Measurements from ENCODE around the gene HMCN1. TPM values are rescaled to one million over a fixed set of nuclear protein-coding genes. Genes with fewer than 3 reads are reported as not detected.
"Not testable (repeated sequence)": the region's sequence is repeated elsewhere in the genome, so short reads cannot be mapped to it uniquely, and the experiment has no call there.

The HMCN1 gene
- total RNA-seq, 1 experiment from 2014 or later: 0.12 TPM

- BruUV-seq (replicated peaks): no TSS peak
- H3K27me3 Mint-ChIP-seq (ENCODE audit: insufficient read depth, unreplicated experiment): no peaks in the 10 kb centered on the region
- peaks cover 6% of the 10 kb centered on the region for H3K4me1 Mint-ChIP-seq (ENCODE audit: insufficient read depth, unreplicated experiment)
- no peak overlapping the region for H3K4me3 Mint-ChIP-seq (ENCODE audit: unreplicated experiment)
- no peak for TF ChIP-seq CTCF (IDR thresholded peaks at IDR 0.05; ENCODE audit: unreplicated experiment)
- CTCF ChIA-PET: interaction anchor here (0.7 to 2.0 kb wide), 4 partner anchors 16 to 345 kb away, joined by 3 to 8 read pairs (median 4); no protein-coding TSS in a partner anchor
- DNase-seq (ENCODE audit: unreplicated experiment): no peak
- intact Hi-C loops (cut with micrococcal nuclease): no loop called here
- H3K27ac Mint-ChIP-seq (ENCODE audit: low read depth, unreplicated experiment): no peak overlapping the region
- H3K36me3 Mint-ChIP-seq (ENCODE audit: insufficient read depth, unreplicated experiment): no peaks in the 10 kb centered on the region
- no peaks in the 10 kb centered on the region for H3K9me3 Mint-ChIP-seq (ENCODE audit: unreplicated experiment)
- POLR2A ChIA-PET: no interaction called here
Observed at GRCh38 chr1:185792040-185792439, 57.8 kb downstream of the HMCN1 start.

- BruUV-seq (replicated peaks); H3K4me1 Mint-ChIP-seq (ENCODE audit: insufficient read depth, unreplicated experiment); DNase-seq (ENCODE audit: unreplicated experiment); H3K9me3 Mint-ChIP-seq (ENCODE audit: unreplicated experiment); H3K27ac Mint-ChIP-seq (ENCODE audit: low read depth, unreplicated experiment); POLR2A ChIA-PET; H3K27me3 Mint-ChIP-seq (ENCODE audit: insufficient read depth, unreplicated experiment); H3K4me3 Mint-ChIP-seq (ENCODE audit: unreplicated experiment); H3K36me3 Mint-ChIP-seq (ENCODE audit: insufficient read depth, unreplicated experiment); intact Hi-C loops (cut with micrococcal nuclease): not testable (repeated sequence)
- CTCF ChIA-PET: interaction anchor here (0.6 kb wide), 2 partner anchors 17 to 371 kb away, joined by 3 read pairs; no protein-coding TSS in a partner anchor
Observed at GRCh38 chr1:185794495-185794894, 60.3 kb downstream of the HMCN1 start.

- no peaks in the 10 kb centered on the region for H3K27me3 Mint-ChIP-seq (ENCODE audit: insufficient read depth, unreplicated experiment)
- peaks cover 2% of the 10 kb centered on the region for H3K4me1 Mint-ChIP-seq (ENCODE audit: insufficient read depth, unreplicated experiment)
- no peaks in the 10 kb centered on the region for H3K36me3 Mint-ChIP-seq (ENCODE audit: insufficient read depth, unreplicated experiment)
- POLR2A ChIA-PET: no interaction called here
- no peak for TF ChIP-seq CTCF (IDR thresholded peaks at IDR 0.05; ENCODE audit: unreplicated experiment)
- intact Hi-C loops (cut with micrococcal nuclease): no loop called here
- no TSS peak for BruUV-seq (replicated peaks)
- H3K27ac Mint-ChIP-seq (ENCODE audit: low read depth, unreplicated experiment): no peak overlapping the region
- peak; percentile 54 for DNase-seq (ENCODE audit: unreplicated experiment)
- H3K9me3 Mint-ChIP-seq (ENCODE audit: unreplicated experiment): no peaks in the 10 kb centered on the region
- CTCF ChIA-PET: interaction anchor here (0.6 kb wide), 1 partner anchor 371 kb away, joined by 3 read pairs; no protein-coding TSS in a partner anchor
- no peak overlapping the region for H3K4me3 Mint-ChIP-seq (ENCODE audit: unreplicated experiment)
Observed at GRCh38 chr1:185795181-185795580, 61.0 kb downstream of the HMCN1 start.

- H3K27me3 Mint-ChIP-seq (ENCODE audit: insufficient read depth, unreplicated experiment): no peaks in the 10 kb centered on the region
- no peaks in the 10 kb centered on the region for H3K4me1 Mint-ChIP-seq (ENCODE audit: insufficient read depth, unreplicated experiment)
- no peaks in the 10 kb centered on the region for H3K9me3 Mint-ChIP-seq (ENCODE audit: unreplicated experiment)
- H3K4me3 Mint-ChIP-seq (ENCODE audit: unreplicated experiment): no peak overlapping the region
- CTCF ChIA-PET: no interaction called here
- DNase-seq (ENCODE audit: unreplicated experiment): no peak
- no TSS peak for BruUV-seq (replicated peaks)
- POLR2A ChIA-PET: interaction anchor here (0.5 kb wide), 1 partner anchor 390 kb away, joined by 3 read pairs; no protein-coding TSS in a partner anchor
- intact Hi-C loops (cut with micrococcal nuclease): no loop called here
- H3K36me3 Mint-ChIP-seq (ENCODE audit: insufficient read depth, unreplicated experiment): no peaks in the 10 kb centered on the region
- no peak for TF ChIP-seq CTCF (IDR thresholded peaks at IDR 0.05; ENCODE audit: unreplicated experiment)
- H3K27ac Mint-ChIP-seq (ENCODE audit: low read depth, unreplicated experiment): no peak overlapping the region
Observed at GRCh38 chr1:185798505-185798904, 64.3 kb downstream of the HMCN1 start.

GRCh38 chr1:185803241-185803640 lies 69.0 kb downstream of the HMCN1 start:
- H3K27ac Mint-ChIP-seq (ENCODE audit: low read depth, unreplicated experiment): no peak overlapping the region
- POLR2A ChIA-PET: no interaction called here
- no peak for DNase-seq (ENCODE audit: unreplicated experiment)

More at GRCh38 chr1:185803241-185803640, 69.0 kb downstream of the HMCN1 start:
- Mint-ChIP-seq H3K27me3 (ENCODE audit: insufficient read depth, unreplicated experiment) (no peaks in the 10 kb centered on the region), H3K4me1 (ENCODE audit: insufficient read depth, unreplicated experiment) (no peaks in the 10 kb centered on the region), H3K4me3 (ENCODE audit: unreplicated experiment) (no peak overlapping the region), H3K9me3 (ENCODE audit: unreplicated experiment) (no peaks in the 10 kb centered on the region), H3K36me3 (ENCODE audit: insufficient read depth, unreplicated experiment) (no peaks in the 10 kb centered on the region)
- intact Hi-C loops (cut with micrococcal nuclease): loop anchor here (5.0 kb wide), 1 partner anchor 86 kb away; no protein-coding TSS in a partner anchor
- no TSS peak for BruUV-seq (replicated peaks)
- CTCF ChIA-PET: interaction anchor here (1.3 kb wide), 1 partner anchor 409 kb away, joined by 4 read pairs; no protein-coding TSS in a partner anchor
- no peak for TF ChIP-seq CTCF (IDR thresholded peaks at IDR 0.05; ENCODE audit: unreplicated experiment)
